Epithelial cell of esophagus (primary cell): Measurements from ENCODE around the gene ZMIZ1.

ENCODE experiments used
- DNase-seq: peaks from one replicate; pipeline ENCODE4 v3.0.0; 2010; ENCODE audit warnings: low read depth
- H3K4me3 ChIP-seq: 2 replicates; pipeline ENCODE4 v1.5.1; 2011; ENCODE audit warnings: mild to moderate bottlenecking, low read length, control low read depth
- CTCF ChIP-seq: IDR thresholded peaks from 2 replicates; pipeline ENCODE4 v1.5.1; 2011; ENCODE audit warnings: low read depth, mild to moderate bottlenecking, low read length, control low read depth, inconsistent platforms; ENCODE audit not compliant: insufficient read depth; ENCODE audit errors: missing control alignments

ZMIZ1 gene

GRCh38 chr10:79209831-79210230 lies 141.1 kb downstream of the ZMIZ1 start:
- TF ChIP-seq CTCF, result no peak
- DNase-seq, result no peak
- no peak overlapping the region for H3K4me3 ChIP-seq

GRCh38 chr10:79210672-79211071 lies 141.9 kb downstream of the ZMIZ1 start:
- no peak for DNase-seq
- no peak overlapping the region for H3K4me3 ChIP-seq
- no peak for TF ChIP-seq CTCF

- no peak for DNase-seq
- TF ChIP-seq CTCF, result no peak
- H3K4me3 ChIP-seq, result no peak overlapping the region
These were observed 142.8 kb downstream of the ZMIZ1 start for GRCh38 chr10:79211616-79212015.

GRCh38 chr10:79215531-79215930 lies 146.8 kb downstream of the ZMIZ1 start:
- TF ChIP-seq CTCF, result no peak
- DNase-seq, result no peak
- H3K4me3 ChIP-seq, result no peak overlapping the region

- H3K4me3 ChIP-seq, result no peak overlapping the region
- no peak for TF ChIP-seq CTCF
- DNase-seq, result no peak
These were observed 150.7 kb downstream of the ZMIZ1 start for GRCh38 chr10:79219322-79219957.

GRCh38 chr10:79220307-79220706 lies 151.5 kb downstream of the ZMIZ1 start:
- no peak for DNase-seq
- no peak overlapping the region for H3K4me3 ChIP-seq
- no peak for TF ChIP-seq CTCF
